ENCODE measurements around the gene ZNF445.
"Not testable (repeated sequence)": the region's sequence is repeated elsewhere in the genome, so short reads cannot be mapped to it uniquely, and the experiment has no call there.

ZNF445 gene

DNA sequence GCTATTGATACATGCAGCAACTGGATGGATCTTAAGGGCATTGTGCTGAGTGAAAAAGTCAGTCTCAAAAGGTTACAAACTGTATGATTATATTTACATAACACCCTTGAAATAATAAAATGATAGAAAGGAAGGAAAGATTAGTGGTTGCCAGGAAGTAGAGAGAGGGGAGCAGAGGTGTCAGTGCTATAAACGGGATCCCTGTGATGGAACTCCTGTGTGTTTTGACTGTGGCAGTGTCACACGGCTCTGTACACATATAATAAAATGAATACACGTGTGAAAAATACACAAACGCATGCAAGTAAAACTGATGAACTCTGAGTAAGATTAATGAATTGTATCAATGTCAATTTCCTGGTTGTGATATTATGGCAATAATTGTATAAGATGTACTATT, 78.6 kb downstream of the ZNF445 start:
- no peak for DNase-seq (ENCODE audit: low read depth in 2 of 2)

DNA sequence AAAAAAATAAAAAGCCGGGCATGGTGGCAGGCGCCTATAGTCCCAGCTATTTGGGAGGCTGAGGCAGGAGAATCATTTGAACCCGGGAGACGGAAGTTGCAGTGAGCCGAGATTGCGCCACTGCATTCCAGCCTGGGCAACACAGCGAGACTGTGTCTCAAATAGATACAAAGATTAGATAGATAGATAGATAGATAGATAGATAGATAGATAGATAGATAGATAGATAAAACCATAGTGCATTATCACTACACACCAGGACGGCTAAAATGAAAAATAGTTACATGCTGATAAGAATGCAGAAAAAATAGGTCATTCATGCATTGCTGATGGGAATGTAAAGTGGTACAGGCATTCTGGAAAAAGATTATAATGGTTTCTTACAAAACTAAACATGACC, 79.2 kb downstream of the ZNF445 start:
- DNase-seq (ENCODE audit: low read depth in 2 of 2): not testable (repeated sequence)

DNA sequence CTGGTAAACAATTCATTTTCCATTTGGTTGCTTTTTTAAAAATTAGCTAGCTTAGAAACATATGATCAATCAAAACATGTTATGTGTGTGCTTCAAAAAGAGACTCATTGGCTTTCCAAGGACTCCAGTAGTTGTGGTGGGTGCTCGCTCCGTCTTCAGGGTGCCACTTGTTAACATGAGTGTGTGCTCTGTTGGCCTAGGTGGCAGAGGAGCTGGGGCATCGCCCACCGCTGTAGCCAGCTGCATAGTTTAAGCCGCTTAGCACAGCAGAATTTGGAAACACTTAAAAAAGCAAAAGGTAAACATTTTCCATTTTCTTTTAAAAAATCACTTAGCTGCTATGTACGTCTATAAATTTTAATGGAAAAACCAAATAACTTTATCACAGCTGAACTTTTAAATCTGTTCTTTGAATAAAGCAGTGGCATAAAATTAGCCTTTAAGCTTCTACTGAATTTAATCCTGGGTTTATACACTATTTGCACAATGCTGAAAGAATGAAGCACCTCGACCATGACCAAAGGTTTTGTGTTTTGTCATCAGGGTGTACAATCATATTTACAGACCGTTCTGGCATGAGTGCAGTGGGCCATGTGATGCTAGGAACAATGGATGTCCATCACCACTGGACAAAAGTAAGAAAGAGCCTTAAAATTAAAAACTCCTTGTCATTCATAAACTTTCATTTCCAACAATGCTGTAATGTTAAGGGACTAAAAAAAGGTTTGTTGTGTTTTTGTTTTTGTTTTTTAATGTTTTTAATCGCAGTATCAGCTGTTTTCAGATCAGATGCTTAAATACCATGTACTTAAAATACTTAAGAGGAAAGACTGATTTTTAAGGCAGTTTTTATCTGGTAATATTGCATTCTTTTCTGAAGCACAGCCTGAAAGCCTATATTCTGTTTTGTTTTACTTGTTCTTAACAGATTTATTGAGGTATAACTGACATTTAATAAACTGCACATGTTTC, 81.0 kb downstream of the ZNF445 start:
- DNase-seq (ENCODE audit: low read depth in 2 of 2): no peak

DNA sequence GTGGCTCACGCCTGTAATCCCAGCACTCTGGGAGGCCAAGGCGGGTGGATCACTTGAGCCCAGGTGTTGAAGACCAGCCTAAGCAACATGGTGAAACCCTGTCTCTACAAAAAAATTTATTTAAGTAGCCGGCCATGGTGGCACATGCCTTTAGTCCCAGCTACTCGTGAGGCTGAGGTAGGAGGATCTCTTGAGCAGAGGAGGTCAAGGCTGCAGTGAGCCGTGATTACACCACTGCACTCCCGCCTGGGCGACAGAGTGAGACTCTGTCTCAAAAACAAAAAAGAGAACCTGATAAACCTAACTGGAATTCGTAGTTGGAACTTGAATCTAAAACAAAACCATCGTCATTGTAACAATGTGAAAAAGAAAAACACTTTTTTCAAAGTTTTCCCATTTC, 81.8 kb downstream of the ZNF445 start:
- no peak for DNase-seq (ENCODE audit: low read depth in 2 of 2)

GRCh38 chr3:44392489-44392888, 85.0 kb downstream of the ZNF445 start:
- no peak for DNase-seq (ENCODE audit: low read depth in 2 of 2)

- no peak for DNase-seq (ENCODE audit: low read depth in 2 of 2)
These were observed 90.1 kb downstream of the ZNF445 start for GRCh38 chr3:44387404-44387803.
